GM12873 (cell line): ENCODE results near the gene SORCS3.

ENCODE experiments used
- CTCF ChIP-seq: IDR thresholded peaks from 2 replicates; pipeline ENCODE4 v1.5.1; 2012; ENCODE audit warnings: low read depth, mild to moderate bottlenecking, moderate library complexity, low read length, control low read depth; ENCODE audit not compliant: insufficient read depth; ENCODE audit errors: missing control alignments

The SORCS3 gene

GRCh38 chr10:104680467-104681401, 39.6 kb downstream of the SORCS3 start:
- no peak for TF ChIP-seq CTCF

- no peak for TF ChIP-seq CTCF
These were observed 40.4 kb downstream of the SORCS3 start for GRCh38 chr10:104681485-104681884.

GRCh38 chr10:104683567-104683966, 42.5 kb downstream of the SORCS3 start:
- TF ChIP-seq CTCF, result no peak

- no peak for TF ChIP-seq CTCF
These were observed 45.7 kb downstream of the SORCS3 start for GRCh38 chr10:104686829-104687228.

GRCh38 chr10:104688251-104689042, 47.4 kb downstream of the SORCS3 start:
- TF ChIP-seq CTCF, result no peak

GRCh38 chr10:104689105-104689504, 48.0 kb downstream of the SORCS3 start:
- no peak for TF ChIP-seq CTCF

GRCh38 chr10:104689547-104689946, 48.5 kb downstream of the SORCS3 start:
- TF ChIP-seq CTCF, result no peak
